HG03196 (cell line): Measurements from ENCODE around the gene FGF21.

ENCODE experiments used
- ATAC-seq: cut with Tn5 transposase; IDR thresholded peaks from one replicate; pipeline ENCODE4 v1.9.1; 2021; ENCODE audit not compliant: unreplicated experiment

The FGF21 gene

DNA sequence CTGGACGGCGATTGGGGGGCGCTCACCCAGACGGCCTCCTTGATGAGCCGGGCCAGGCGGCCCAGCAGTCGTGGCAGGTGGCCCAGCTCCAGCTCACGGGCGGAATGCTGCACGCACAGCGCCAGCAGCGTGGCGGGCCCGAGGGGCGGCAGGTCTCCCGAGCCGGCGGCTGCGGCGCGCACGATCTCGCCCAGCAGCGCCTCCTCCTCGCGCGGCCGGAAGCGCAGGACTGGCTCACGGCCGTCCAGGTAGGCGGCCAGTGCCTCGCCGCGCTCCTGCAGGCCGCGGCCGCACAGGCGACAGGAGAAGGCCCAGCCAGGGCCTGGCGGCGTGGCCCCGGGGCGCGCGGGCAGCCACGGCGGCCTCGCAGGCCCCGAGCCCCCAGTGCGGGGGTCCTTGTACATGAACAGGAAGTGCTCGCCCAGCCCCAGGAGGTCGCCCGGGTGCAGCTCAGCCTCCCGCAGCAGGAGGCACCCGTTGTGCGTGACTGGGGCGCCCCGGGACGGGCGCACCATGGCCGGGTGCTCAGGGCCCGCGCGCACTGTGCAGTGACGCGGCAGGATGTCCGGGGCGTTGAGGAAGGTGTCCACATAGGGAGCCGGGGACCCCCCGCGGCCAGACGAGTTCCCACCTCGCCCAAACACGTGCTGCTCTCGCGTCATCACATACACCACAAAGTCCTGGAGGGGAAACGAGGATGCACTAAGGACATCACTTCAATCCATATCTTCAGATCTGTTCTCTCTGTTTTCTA lies 26.2 kb upstream of the FGF21 start:
- no peak for ATAC-seq

DNA sequence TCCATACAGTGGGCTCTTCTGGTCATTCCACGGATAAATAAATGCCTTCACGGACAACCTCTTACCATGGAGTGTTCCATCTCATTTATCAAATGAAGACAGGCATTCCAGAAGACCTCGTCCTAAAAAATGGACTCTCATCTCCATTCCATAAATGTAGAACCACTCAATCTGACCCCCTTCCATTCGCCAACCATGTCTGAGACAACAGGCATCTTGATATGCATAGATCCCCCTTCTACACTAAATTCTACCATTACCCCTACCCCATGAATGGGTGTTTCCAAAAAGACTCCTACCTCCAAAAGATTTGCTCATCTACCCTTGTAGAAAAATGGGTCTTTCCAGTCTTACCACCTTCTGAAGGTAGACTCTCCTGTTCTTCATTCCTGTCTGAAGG lies 23.9 kb upstream of the FGF21 start:
- ATAC-seq = no peak

DNA sequence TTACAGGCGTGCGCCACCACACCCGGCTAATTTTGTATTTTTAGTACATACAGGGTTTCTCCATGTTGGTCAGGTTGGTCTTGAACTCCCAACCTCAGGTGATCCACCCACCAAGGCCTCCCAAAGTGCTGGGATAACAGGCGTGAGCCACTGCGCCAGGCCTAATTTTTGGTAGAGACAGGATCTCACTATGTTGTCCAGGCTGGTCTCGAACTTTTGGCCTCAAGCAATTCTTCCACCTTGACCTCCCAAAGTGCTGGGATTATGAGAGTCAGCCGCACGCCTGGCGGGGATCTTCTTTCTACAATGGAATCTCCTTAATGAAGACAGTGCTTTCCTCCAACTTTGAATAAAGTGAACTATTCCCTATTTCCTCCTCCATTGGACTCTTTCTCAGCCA lies 20.7 kb upstream of the FGF21 start:
- no peak for ATAC-seq

DNA sequence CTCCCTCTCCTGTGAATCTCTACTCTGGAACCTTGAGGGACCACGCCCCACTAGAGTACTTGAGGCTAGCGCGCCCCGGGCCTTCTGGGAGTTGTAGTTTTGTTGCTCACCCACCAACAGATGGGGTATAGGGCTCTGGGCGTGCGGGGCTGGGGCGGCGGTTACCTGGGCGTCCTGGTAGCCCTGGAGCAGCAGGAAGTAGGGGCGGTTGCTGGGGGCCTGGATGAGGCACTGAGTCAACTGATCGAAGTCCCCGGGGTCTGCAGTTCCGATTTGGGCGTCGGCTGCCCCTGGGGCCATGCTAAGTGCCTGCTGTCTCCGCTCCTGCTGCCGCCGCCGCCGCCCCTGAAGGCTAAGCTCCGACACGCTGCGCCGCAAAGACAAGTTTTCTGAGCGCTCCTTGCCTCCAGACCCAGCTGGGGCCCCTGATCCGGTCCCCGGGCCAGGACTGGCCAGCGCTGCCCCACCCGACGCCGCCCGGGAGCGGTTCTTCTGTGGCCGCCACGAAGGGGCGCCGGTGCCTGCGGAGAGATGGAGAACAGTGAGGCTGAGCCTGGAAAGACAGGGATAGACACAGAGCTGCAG lies 20.2 kb upstream of the FGF21 start:
- ATAC-seq = no peak

DNA sequence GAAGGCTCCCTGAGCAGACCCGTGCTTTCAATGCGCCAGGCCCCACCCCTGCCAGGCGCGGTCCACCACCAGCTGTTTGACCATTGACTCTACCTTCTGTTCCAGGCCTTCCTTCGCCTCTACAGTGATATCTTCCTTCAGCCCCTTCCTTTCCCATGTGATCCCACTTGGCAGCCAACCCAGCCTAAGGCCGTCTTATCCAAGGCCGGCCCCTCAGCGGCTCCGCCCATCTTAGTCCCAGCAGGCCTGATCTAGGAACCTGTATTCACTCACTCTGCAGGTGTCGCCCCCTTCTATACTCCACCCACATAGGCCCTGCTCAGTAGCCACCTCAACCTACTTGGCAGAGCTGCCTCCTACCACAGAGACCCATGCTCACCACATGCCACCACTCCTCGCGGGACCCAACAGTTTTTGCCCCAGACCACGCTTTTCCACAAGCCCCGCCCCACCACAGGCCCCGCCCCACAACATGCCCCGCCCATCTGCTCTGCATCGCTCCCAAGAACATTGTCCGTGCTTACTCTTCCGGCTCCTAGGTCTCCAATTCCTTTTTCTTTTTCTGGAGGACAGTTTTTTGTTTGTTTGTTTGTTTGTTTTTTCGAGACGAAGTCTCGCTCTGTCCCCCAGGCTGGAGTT lies 17.8 kb upstream of the FGF21 start:
- no peak for ATAC-seq

DNA sequence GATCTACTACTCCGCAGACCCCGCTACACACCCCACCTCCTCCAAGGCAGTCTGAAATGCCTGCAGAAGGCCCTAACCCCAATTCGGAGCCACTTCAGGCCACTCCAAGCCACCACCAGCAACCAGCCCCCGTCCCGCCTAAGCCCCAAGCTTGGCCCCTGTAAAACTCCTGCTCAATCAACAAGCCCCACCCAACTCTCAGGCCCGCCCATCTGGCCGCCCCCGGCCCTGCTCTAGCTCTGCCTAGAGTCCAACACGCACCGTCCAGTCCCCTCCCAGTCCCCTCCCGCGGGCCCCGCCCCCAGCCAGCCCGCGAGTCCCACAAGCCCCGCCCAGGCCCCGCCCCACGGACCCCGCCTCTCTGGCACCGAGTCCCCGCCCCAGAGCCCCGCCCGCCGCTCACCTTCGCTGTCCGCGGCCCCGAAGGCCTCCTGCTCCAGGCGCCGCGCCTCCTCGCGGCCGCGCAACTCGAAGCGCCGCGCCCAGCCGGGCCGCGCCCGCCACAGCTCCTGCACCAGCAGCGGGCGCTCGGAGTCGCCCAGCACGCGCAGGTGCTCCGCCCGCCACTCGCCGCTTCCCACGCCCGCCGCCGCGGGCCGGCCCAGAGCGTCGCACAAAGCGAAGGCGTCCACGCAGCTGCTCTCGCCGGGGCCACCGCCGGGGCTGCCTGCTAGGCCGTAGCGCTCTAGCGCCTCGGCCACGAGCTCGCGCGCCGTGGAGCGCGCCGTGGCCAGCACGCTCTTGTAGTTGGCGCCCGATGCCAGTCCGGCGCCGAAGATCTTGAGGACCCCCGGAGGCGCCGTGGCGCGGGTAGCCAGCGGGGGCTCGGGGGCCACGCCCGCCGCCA lies 16.5 kb upstream of the FGF21 start:
- ATAC-seq = peak; percentile 62

DNA sequence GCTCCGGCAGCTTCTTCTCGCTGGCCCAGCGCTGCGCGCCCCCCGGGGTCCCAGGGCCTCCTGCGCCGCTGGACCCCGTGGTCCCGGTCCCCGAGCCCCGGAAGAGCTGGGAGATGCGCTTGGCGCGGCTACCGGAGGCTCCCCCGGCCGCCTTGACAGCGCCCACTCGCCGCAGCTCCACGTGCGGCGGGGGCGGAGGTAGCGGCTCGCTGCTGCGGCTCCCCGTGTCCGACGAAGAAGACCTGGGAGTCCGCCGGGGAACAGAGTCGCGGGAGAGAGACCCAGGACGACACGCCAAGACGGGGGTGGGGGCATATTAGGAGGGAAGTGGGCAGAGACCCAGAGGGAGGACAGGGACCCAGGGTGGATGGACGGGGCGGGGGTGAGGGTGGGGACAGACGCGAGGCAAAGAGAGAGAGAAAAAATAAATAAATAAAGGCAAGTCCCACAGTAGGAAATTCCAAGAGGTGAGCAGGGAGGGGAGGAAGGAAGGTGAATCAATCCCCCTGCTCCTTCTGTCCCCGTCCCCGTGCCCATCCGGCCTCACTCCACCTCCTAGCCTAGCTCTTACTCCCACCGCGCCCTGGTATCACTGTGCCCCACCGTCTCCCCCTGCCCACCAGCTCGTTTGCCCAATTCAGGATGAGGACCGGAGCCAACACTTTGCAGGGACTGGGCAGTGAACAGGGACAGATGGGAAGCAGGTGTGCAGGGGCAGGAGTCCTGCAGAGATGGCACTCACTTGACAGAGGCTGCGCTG lies 15.7 kb upstream of the FGF21 start:
- ATAC-seq = no peak

DNA sequence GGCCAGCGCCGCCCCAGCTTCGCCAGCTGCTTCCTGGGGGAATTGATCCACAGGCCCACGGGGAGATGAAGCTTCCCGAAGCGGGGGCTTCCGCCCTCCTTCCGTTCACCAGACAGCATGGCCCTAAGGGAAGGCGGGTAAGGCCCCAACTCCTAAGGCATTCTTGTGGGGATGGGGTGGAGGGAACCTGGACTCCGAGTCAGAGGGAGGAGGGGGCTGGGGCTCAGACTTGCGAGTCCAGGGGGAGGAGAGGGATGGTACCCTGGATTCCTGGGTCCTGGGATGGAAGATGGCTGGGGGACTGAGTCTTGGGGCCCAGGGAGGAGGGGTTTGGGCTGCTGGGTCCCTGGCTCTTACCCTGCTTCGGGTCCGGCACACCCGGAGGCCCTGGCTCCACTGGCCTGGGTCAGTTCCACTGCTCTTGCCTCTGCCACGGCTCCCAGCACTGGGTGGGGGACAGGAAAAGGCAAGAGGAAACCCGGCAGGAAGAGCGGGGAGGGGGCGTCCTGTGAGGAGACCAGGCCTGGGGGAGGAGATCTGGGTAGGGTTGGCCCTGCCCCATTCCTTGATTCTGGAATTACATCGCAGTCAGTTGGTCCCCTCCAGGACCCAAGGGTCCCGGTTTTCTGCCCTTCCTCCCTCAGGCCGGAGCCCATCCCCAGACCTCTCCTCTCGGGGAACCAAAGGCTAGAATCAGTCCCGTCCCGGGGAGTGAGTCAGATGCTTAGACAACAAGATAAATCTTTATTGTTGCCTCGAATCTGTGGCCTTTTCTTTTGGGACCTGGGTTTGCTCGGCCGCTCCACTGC lies 15.0 kb upstream of the FGF21 start, which contains the start of gene RASIP1:
TSS of gene RASIP1 (minus strand) at position 447 of the 809 bp plus-strand sequence. CDS start at position 119, 328 bp downstream.
- no peak for ATAC-seq

DNA sequence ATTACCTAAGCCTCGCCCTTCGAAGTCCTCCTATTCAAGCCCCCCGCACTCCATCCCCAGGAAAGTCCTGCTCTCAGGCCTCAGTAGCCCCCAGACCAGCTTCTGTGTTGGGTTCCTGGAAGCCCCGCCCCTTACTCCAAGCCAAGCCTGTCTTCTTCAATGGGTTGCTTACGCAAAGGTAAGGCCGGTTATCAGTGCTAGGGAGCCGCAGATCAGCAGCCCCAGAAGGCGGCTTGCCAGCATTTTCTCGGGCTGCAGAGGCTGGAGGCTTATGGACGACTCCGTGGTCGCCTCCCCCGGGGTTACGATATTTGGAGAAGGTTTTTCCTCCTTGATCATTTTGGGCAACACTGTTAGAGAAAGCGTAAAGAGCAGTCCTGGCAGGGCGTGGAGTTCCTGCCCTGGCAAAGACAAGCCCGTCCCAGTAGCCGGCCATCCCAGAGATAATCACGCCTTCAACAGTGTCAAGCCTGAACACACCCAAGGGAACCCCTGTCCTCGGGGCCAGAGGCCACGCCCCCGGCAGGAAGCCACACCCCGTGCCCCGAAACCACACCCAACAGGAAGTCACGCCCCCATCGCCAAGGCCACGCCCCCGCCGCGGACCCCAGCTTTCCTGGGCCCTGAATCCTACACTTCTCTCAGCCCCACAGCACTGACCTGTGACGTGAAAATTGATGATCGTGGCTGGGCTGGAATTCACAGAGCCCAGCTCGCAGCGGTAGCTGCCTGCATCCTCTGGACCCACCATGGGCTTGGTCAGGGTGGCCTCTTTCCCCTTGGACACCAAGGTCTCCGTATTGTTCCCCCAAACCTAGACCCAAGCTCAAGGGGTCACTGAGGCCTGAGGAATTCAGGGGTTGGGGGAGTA lies 14.0 kb upstream of the FGF21 start:
- ATAC-seq = no peak

DNA sequence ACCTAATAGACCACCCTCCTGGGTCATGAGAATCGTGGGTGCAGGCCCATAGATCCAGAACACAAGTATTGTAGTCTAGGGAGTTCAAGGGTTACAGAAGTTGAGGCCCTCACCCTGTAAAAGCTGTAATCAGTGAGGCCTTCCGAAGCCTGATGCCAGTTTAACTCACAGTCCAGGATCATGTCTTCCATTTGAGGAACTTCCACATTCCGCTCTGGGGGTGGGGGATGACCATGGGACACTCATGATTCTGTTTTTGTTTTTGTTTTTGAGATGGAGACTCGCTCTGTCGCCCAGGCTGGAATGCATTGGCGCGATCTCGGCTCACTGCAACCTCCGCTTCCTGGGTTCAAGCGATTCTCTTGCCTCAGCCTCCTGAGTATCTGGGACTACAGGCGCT lies 13.2 kb upstream of the FGF21 start:
- no peak for ATAC-seq

DNA sequence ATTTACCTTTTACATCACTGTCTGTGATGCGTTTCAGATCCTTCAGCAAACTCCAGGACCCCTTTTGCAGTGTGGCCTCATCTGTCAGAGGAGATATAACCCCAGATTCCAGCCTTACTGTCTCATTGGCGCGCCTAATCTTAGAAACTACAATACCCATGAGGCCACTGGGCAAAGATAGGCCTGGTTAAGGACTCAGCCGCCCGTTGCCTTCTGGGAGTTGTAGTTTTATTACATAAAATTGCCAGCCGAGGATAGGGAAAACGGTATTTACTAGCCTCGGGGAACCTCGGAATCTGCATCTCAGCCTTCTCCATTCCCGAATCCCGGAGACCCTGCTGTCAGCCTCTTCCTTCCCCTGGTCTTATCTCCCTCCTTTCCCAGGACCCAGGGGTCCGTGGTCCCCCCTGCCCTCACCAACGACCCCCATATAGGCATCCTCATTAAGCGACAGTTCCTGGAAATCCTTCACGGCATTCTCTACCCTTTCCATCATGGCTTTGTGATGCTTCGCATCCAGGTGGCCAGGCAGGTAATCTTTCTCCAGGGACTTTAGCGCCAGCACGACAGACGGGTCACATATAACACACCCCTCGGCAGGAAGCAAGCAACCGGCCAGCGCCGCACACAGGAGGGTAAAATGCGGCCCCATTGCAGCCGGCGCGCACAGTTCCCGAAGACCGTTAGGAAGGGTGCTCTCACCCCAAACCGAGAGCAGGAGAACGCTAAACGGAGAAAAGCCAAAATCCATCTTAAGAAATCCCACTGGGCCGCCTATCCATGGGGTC lies 9.9 kb upstream of the FGF21 start:
- no peak for ATAC-seq

DNA sequence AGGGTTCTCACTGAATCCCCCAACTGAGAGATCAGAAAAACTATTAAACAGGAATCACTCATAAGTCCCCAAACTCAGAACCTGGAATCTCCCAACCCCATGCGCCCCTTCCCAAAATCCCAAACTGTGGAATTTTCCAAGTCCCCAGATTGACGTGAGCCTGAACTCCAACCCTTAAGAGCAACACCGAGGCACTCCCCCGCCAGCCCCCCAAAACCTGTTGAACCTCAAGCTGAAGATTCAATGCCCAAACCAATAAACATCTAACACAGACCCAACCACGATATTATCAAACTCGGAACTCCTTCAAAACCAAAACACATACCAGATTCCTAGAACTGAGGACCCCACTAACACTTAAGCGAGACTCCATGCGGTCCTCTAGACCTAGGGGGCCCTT lies 9.2 kb upstream of the FGF21 start:
- ATAC-seq = no peak

DNA sequence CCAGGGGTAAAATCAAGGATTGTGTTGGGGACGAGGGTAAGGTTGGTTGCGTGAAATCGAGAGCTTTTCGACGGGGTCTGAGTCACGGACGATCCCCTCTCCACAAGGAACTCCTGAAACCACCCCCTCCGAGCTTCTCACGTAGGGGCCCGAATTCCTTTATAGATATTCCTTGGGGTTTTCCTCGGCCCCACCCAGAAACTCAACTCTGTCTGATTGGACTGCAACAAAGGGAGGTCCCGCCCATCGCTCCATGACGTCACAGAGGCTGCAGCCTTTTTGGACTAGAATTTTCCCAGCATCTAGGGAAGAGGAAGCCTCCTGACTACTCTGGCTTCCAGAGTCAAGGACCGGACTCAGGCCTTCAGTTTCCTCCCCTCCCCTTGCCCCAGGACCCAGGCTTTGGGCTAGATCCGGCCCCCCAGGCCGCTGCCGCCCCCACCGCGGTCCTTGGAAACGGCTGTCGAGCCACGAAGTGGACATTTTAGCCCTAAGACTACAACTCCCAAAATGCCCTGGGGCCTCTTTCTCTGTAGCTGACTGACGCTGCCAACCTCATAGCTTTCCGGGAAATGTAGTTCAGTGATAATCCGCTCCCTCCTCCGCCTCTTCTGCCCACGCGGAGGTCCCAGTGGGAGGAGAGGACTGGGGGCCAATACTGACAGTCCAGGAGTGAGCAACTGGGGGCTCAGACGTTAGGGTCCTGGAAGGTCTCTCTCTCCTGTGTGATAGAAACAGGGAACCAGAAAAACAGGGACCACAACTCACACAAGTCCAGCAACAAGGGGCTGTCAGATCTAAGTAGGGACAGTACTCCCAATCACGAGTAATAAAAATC lies 8.4 kb upstream of the FGF21 start, which contains the start of gene IZUMO1:
TSS of gene IZUMO1 (minus strand) at position 172 of the 838 bp plus-strand sequence. CDS start 1,050 bp downstream, outside the sequence.
- no peak for ATAC-seq

DNA sequence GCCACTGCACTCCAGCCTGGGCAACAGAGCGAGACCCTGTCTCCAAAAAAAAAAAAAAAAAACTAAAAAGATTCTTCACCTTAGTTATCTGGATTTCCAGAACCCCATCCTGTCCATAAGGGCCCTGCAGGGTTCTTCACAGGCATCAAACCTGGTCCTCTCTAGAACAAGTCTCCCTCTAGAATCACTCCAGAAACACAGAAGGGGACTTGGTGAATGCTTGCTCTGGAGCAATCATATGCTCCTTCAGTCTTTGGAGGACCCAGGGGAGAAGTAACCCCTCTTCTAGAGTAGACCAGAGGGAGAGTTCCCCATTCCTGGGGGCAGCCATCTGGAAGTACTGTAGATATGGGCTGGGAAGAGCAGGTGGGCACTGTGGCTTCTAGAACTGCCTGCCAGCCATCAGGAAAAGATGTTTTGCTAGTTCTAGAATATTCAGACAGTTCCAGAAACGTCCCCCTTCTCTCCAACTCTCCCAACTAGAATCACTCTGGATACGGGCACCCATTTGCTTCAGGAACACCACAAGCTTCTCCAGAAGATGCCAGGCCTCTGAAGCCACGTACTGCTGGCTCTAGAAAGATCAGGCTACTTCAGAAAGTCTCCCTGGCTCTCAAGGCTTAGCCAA lies 5.6 kb upstream of the FGF21 start:
- no peak for ATAC-seq

DNA sequence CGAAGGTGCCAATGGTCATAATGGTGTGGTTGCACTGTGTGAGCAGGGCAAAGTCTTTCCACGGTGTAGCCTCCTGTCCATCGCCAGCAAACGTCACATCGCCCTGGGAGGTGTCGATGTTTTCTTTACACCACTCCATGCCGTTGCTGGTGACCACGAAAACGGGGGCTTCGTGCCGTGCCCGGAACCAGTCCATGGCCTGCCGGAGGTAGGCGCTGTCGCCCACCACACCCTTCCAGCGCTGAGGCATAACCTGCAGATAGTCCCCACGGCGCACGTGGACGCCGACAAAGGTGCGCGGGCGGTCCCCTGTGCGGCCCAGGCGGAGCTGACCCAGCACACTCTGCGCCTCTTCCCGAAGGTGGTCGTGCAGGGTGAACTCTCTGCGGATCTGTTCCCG lies 5.0 kb upstream of the FGF21 start:
- ATAC-seq = no peak

DNA sequence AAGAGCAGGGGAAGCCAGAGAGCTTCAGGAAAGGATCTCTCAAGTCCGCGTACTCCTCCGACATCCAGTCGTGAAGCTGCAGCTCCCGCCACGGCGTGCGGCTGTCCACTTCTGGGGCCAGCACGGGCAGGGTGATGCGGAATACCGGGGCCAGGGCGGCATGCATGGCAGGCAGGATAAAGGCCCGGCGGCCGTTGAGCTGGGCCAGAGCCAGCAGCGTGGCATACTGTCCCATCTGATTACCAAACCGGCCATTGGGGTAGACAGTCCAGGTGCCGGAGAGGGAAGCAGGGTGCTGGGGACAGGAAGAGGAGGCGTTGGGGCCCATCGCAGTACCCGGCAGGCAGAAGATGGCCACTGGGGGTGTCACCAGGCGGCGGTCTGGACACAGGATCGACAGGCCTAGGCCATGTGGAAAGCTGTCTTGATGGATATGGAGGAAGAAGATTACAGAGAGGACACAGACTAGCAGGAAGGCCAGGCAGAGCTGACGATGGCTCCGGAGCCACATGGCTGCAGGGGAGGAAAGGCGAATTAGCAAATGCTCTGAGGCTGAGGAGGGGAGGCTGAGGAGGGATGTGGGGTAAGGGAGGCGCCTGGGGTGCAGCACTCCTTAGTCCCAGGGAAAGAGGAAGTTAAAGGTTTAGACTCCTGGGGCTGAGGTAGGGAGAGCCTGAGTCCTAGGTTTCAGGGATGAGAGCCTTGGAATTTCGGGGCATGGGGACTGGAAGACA lies 4.4 kb upstream of the FGF21 start:
- ATAC-seq = no peak
